Mononuclear cell (primary cell): ENCODE results near the gene GRM1. TPM values are rescaled to one million over a fixed set of nuclear protein-coding genes. Genes with fewer than 3 reads are reported as not detected.

Experiments
- H3K27me3 ChIP-seq: 2 replicates; pipeline ENCODE4 v1.6.0; 2011; ENCODE audit warnings: low read length, control low read depth; ENCODE audit not compliant: insufficient read depth
- H3K4me1 ChIP-seq: 2 replicates; pipeline ENCODE4 v1.5.1; 2011; ENCODE audit warnings: mild to moderate bottlenecking, low read length, control low read depth; ENCODE audit not compliant: insufficient read depth
- H3K4me3 ChIP-seq: 2 replicates; pipeline ENCODE4 v1.5.1; 2011; ENCODE audit warnings: mild to moderate bottlenecking, low read length, moderate library complexity
- H3K9me3 ChIP-seq: 2 replicates; pipeline ENCODE4 v1.5.1; 2011; ENCODE audit warnings: low read depth, mild to moderate bottlenecking, control low read depth, low read length
- total RNA-seq: library from RNA; depleted of rRNA; stranded (reverse); fragments of >200 nt; gene quantifications from one replicate; pipeline ENCODE4 v1.2.3, GENCODE V29; 2012

Gene GRM1
- total RNA-seq, 1 donor, result not detected

DNA sequence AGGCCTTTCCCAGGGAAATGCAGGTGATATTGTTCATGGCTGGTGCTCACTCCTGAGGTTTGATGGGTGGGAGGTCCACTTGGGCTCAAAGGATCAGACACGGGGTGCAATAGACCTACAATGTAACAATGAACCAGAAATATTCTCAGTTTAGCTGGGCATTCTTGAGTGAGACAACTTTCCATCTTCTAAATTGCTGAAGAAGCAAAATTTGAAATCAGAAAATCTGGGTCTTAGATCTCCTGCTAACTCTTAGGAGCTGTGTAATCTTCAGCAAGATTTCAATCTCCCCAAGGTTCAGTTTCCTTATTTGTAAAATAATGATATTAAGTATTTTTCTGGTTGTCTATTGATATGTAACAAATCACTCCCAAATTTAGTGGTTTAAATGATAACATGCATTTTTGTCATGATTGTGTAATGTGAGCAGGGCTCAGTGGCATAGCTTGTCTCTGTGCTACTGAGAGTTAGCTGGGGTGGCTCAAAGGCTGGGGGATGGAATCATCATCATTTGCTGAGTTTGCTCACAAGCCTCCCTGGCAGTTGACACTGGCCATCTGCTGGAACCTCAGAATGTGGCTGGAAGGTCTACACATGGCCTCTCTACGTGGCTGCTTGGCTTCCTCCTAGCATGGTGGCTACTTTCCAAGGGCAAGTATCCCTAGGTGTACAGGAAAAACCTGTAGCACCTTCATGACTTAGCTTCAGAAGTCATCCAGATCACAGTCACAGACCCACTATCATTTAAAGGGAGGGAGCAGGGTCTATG lies 98.8 kb downstream of the GRM1 start:
- H3K4me3 ChIP-seq, result no peak overlapping the region
- H3K9me3 ChIP-seq, result peaks cover 4% of the 10 kb centered on the region
- no peaks in the 10 kb centered on the region for H3K27me3 ChIP-seq
- H3K4me1 ChIP-seq, result no peaks in the 10 kb centered on the region

DNA sequence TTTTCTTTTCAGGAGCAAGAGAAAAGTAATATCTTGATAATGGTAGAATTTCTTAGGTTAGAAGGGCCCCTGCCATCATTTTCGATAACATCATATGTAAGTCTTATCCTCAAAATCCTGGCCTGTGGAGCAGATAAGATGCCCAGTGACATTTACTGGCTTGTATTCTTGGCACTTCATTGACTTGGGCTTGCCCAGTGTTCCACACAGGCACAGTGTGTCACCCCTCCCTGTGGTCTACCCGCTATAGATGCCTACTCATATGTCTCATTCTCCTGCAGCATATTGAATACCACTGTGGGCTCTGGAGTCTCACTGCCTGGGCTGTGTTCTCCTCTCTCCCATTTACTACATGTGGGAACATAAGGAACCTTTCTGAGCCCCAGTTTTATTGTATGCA lies 105.0 kb downstream of the GRM1 start:
- H3K27me3 ChIP-seq, result no peaks in the 10 kb centered on the region
- peaks cover 4% of the 10 kb centered on the region for H3K9me3 ChIP-seq
- H3K4me3 ChIP-seq, result no peak overlapping the region
- H3K4me1 ChIP-seq, result no peaks in the 10 kb centered on the region

DNA sequence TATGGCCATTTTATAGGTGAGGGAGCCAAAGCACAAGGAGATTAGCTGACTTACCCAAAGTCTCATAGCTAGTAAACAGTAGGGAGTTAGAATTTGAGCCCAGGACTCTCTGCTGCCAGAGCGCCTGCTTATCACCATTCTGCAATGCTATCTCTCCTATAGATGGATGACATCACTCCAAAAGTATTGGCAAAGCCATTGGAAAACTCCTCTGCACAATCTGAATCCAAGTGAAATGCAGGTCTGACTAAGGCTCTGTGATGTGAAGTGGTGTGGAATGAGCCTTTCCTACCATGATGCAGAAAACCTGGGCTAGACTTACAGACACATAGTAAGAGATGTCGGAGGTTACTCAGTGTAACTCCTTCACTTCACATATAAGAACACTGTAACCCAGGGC lies 106.3 kb downstream of the GRM1 start:
- H3K4me1 ChIP-seq, result no peaks in the 10 kb centered on the region
- H3K4me3 ChIP-seq, result no peak overlapping the region
- H3K9me3 ChIP-seq, result peaks cover 4% of the 10 kb centered on the region
- H3K27me3 ChIP-seq, result no peaks in the 10 kb centered on the region

DNA sequence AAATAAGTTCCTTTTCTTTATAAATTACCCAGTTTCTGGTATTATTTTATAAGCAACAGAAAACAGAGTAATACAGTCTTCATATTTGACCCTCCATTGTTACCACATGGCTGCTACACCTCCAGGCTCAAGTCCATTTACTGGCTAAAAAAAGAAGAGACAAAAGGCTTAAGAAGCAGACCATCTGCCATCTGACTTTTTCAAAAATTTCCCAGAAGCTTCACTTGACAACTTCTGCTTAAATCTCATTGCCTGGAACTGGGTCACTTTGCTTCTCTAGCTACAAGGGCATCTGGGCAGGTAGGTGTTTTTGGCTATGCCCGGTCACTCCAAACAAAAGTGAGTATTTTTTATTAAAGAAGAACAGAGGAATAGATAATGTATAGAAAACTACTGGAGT lies 118.0 kb downstream of the GRM1 start:
- Histone ChIP-seq H3K4me1 (no peaks in the 10 kb centered on the region), H3K4me3 (no peak overlapping the region), H3K27me3 (no peaks in the 10 kb centered on the region), H3K9me3 (no peaks in the 10 kb centered on the region)

DNA sequence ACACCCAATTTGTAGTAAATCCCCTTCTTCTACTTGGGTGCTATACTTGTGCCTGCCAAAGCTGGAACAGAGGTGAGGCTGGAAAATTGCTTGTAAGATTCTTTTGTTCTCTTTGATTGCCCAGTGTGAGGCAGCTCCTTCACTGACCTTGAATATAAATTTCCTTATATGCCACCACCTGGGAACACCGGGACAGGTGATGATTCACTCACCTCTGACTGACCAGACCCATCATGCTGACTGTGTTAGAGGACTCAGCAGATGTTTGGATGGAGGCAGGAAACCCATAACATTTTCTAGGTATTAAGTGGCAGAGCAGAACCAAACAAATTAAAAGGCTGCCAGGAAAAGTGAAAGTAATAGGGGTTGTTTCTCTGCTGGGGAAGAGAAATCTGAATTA lies 120.9 kb downstream of the GRM1 start:
- Histone ChIP-seq H3K27me3 (no peaks in the 10 kb centered on the region), H3K9me3 (no peaks in the 10 kb centered on the region), H3K4me3 (no peak overlapping the region), H3K4me1 (no peaks in the 10 kb centered on the region)

DNA sequence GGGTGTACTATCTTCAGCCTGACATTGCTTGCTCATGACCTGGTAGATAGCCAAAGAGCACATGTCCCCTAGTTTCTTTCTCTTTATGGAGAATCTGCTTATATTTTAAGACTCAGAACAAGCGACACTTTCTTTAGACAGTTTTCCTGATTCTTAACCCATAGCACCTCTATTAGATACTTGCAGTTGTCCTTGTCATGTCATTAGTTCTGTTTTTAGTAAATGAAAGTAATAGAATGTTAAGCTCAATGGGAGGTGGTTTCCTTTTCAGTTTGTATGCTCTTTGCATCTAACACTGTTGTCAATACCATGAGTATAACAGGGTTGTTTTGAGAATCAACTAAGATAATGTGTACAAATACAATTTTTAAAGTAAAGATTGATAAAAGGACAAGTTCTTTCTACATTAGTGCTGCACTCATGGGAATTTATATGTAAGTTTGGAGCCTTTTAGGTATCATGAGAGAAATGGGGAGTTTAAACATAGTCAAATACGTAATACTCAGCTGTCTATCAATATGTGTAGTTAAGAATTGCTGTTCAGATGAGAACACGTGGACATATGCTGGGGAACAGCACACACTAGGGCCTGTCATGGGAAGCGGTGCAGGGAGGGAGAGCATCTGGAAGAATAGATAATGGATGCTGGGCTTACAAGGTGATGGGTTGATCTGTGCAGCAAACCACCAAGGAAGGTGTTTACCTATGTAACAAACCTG lies 124.3 kb downstream of the GRM1 start:
- Histone ChIP-seq H3K4me3 (no peak overlapping the region), H3K4me1 (no peaks in the 10 kb centered on the region), H3K9me3 (no peaks in the 10 kb centered on the region), H3K27me3 (no peaks in the 10 kb centered on the region)

DNA sequence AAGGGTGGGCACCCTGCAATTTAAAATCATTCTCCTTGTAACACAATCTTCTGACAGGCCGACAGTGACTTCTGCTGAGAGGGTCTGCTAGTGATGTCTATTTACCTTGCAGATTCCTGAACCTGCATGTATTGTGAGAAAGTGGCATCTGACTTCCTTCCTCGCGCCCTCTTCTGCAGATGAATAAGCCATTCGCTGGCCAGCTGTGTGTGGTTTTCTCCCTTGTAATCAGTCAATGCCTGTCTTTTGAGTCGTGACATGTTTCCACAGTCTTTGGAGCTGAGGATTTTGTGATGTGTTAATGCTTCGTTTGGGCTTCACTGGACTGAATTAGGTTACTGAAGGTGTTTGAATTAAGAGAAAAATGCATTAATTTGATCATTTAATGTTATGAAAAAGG lies 125.3 kb downstream of the GRM1 start:
- H3K9me3 ChIP-seq, result no peaks in the 10 kb centered on the region
- H3K27me3 ChIP-seq, result no peaks in the 10 kb centered on the region
- no peaks in the 10 kb centered on the region for H3K4me1 ChIP-seq
- H3K4me3 ChIP-seq, result no peak overlapping the region

DNA sequence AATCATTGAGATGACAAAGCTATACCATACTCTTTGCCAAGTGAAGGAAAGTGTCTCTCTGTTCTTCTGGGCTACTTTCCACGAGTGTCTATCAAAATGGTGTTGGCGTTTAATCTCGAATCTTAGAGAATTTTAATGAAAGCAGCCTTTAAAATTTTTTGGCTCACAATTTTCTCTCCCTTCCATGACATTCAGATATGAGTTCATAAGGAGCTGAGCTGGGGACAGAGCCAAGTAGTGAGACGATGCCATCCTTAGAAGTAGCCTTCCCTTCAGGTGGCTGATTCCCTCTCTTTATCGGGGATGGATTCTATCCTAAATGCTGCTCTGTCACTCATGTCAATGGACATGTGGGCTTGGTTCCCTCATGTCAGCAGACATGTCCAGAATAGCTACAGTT lies 132.8 kb downstream of the GRM1 start:
- no peaks in the 10 kb centered on the region for H3K27me3 ChIP-seq
- no peaks in the 10 kb centered on the region for H3K9me3 ChIP-seq
- no peak overlapping the region for H3K4me3 ChIP-seq
- H3K4me1 ChIP-seq, result no peaks in the 10 kb centered on the region

DNA sequence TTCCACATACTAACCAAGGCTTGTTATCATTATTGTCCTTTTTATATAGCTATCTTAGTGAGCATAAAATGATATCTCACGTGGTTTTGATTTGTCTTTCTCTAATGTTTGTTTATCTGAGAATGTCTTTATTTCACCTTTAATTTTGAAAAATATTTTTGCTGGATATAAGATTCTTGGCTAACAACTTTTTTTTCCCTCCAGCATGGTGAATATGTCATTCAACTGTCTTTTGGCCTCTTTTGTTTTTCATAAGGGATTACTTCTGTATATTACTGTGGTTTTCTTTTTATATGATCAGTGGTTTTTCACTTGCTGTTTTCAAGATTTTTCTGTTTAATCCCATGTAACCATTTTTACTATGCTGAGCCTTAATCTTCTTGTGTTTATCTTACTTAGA lies 141.0 kb downstream of the GRM1 start:
- Histone ChIP-seq H3K27me3 (no peaks in the 10 kb centered on the region), H3K9me3 (no peaks in the 10 kb centered on the region), H3K4me3 (no peak overlapping the region), H3K4me1 (no peaks in the 10 kb centered on the region)

DNA sequence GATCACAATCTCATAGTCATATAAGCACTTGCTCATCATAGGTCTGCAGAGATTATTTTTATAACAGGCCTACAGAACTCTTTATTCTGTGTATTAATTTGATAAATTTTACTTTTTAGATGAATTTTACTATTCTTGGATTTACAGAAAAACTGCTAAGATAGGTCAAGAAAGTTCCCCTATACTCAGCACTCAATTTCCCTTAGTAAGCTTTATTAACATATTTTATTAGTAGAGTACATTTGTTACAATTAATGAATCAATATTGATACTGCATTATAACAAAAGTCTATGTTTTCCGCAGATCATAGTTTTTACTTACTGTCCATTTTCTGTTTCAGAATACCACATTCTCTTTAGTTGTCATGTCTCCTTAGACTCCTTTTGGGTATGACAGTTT lies 148.9 kb downstream of the GRM1 start:
- Histone ChIP-seq H3K4me3 (no peak overlapping the region), H3K27me3 (no peaks in the 10 kb centered on the region), H3K9me3 (no peaks in the 10 kb centered on the region), H3K4me1 (no peaks in the 10 kb centered on the region)

DNA sequence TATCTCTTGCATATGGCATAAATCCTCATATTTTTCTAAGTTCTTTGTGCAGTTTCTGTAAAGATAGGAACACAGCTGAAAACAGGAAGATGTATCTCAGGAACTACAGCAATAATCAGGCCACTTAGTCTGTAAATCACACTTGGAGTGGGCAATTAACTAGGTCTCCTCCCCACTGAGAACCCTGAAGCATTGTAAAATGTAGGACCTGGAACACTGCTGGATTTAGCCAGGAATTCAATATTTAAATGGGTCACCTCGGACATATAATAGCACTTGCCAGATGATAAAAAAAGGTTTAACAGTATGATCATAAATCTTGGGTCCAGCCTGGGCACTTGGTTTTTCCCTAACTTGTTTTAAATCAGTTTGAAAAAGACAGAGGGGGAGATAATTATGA lies 155.0 kb downstream of the GRM1 start:
- H3K27me3 ChIP-seq, result no peaks in the 10 kb centered on the region
- H3K9me3 ChIP-seq, result no peaks in the 10 kb centered on the region
- no peak overlapping the region for H3K4me3 ChIP-seq
- H3K4me1 ChIP-seq, result no peaks in the 10 kb centered on the region

DNA sequence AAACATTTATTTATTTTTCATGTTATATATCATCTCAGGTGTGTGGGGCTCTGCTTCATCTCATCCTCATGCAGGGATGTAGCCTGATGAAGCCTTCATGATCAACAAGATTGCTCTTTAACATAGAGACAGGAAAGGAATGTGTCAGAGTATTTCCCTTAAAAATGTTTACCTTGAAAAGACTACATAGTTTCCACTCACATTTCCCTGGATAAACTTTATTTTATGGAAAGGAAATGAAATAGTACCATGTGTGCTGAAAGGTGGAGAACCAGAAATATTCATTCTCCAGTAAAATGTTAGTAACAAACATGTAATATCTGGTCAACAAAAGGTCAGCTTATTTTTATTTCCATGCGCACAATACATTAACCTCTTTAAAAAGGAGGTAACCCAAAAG lies 155.8 kb downstream of the GRM1 start:
- Histone ChIP-seq H3K4me1 (no peaks in the 10 kb centered on the region), H3K9me3 (no peaks in the 10 kb centered on the region), H3K4me3 (no peak overlapping the region), H3K27me3 (no peaks in the 10 kb centered on the region)

DNA sequence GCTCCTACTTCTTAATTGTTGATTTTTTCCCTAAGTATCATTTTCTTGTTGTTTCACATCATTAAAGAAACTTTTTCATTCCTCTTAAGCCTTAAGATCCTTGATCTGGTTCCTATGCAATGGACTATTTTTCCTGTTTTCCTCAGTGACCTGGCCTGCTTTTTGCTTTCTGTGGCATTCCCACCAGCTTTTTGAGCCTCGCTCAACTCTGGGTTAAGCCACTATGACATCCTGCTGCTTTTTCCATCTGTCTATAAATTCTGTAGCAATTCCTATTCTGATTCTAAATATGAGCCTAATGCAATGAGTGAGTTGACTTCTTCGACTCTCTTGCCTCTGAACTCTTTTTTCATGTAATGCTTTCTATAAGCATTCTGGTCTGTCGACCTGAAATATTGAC lies 160.3 kb downstream of the GRM1 start:
- H3K4me1 ChIP-seq, result no peaks in the 10 kb centered on the region
- H3K27me3 ChIP-seq, result no peaks in the 10 kb centered on the region
- no peaks in the 10 kb centered on the region for H3K9me3 ChIP-seq
- H3K4me3 ChIP-seq, result no peak overlapping the region

DNA sequence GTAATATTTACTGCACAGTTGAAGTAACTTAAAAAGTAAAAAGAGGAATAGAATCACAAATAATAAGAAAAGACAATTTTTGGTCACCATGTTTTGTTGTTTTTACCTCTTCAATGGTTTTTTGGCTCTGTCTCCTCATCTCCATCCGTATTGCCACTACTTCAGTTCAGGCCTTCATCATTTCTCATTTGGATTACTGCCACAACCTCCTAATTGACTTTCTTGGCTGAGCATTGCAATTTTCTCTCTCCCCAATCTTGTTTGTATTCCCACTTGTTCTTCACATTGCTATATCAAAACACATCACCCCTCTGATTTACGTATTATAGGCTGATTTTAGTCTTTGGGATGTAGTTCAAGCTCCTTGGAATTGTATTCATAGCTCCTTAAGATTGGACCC lies 161.7 kb downstream of the GRM1 start:
- H3K9me3 ChIP-seq, result no peaks in the 10 kb centered on the region
- no peaks in the 10 kb centered on the region for H3K4me1 ChIP-seq
- no peaks in the 10 kb centered on the region for H3K27me3 ChIP-seq
- no peak overlapping the region for H3K4me3 ChIP-seq

DNA sequence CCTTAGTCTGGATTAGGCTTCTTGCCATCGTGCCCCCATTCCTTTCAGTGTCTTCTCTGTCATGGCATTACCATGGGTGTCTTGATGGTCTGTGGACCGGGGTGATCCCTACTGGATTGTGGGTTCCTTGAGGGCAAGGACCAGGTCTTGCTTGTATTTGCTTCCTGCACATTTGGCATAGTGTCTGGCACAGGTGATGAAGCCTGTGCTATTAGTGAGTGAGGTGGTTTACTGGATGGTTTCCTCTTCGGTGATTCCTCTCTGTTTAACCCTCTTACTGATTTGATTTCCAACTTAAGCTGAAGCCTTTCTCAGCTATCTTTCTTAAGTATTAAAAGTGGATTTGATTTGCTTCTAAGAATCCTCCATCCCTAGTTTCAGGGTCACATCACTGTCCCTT lies 162.3 kb downstream of the GRM1 start:
- no peak overlapping the region for H3K4me3 ChIP-seq

DNA sequence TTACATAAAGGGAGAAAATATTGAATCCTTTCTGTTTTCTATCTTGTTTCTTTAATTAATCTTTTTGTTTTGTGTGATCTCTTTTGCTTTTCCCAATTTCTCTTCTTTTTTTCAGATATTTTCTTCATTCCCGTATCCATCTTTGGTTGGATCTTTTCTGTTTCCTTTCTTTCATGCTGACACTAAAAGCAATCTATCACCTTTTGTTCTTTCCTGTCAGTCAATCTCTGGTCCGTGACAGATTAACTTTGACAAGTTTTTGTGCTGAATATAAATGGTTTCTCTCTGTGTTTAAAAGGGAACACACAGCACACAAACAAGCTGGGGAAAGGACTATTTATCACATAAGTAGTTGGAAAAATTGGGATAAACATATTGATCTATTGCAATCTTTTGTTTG lies 162.8 kb downstream of the GRM1 start:
- H3K27me3 ChIP-seq, result no peaks in the 10 kb centered on the region
- H3K4me1 ChIP-seq, result no peaks in the 10 kb centered on the region
- no peaks in the 10 kb centered on the region for H3K9me3 ChIP-seq
- H3K4me3 ChIP-seq, result no peak overlapping the region

More for the DNA sequence above, 162.3 kb downstream of the GRM1 start:
- no peaks in the 10 kb centered on the region for H3K27me3 ChIP-seq
- no peaks in the 10 kb centered on the region for H3K4me1 ChIP-seq
- no peaks in the 10 kb centered on the region for H3K9me3 ChIP-seq
